Neural cell (in vitro differentiated cells): ENCODE data around the gene ZFYVE21. TPM values are rescaled to one million over a fixed set of nuclear protein-coding genes. Genes with fewer than 3 reads are reported as not detected.

Experiments
- H2AFZ ChIP-seq: fragments of 200-600, 300-800 bp; sonication (generic), shearing (Covaris generic); 2 replicates; pipeline ENCODE4 v1.6.0; 2014; ENCODE audit warnings: low read depth, mild to moderate bottlenecking, antibody characterized with exemption, low read length, moderate library complexity
- H3F3A ChIP-seq: fragments of 200-600 bp; shearing (Covaris generic); 2 replicates; pipeline ENCODE4 v1.6.1; 2016; ENCODE audit warnings: mild to moderate bottlenecking, moderate library complexity, mixed read lengths, antibody characterized with exemption, low read length; ENCODE audit not compliant: insufficient read depth, poor library complexity, severe bottlenecking
- H3K27ac ChIP-seq: fragments of 200-600, 300-800 bp; sonication (generic), shearing (Covaris generic); 2 replicates; pipeline ENCODE4 v1.5.1; 2014; ENCODE audit warnings: mild to moderate bottlenecking, low read length, moderate library complexity
- H3K27me3 ChIP-seq: fragments of 300-800, 200-600 bp; sonication (generic), shearing (Covaris generic); 2 replicates; pipeline ENCODE4 v1.6.0; 2014; ENCODE audit warnings: mild to moderate bottlenecking, low read depth, low read length, moderate library complexity; ENCODE audit not compliant: insufficient read depth
- H3K36me3 ChIP-seq: fragments of 300-800, 200-600 bp; sonication (generic), shearing (Covaris generic); 2 replicates; pipeline ENCODE4 v1.5.1; 2014; ENCODE audit warnings: mild to moderate bottlenecking, antibody characterized with exemption, low read length, moderate library complexity; ENCODE audit not compliant: insufficient read depth
- H3K4me2 ChIP-seq: fragments of 300-800, 200-600 bp; sonication (generic), shearing (Covaris generic); 2 replicates; pipeline ENCODE4 v1.6.0; 2014; ENCODE audit warnings: mild to moderate bottlenecking, low read length
- H3K4me3 ChIP-seq: fragments of 300-800, 200-600 bp; sonication (generic), shearing (Covaris generic); 2 replicates; pipeline ENCODE4 v1.5.1; 2014; ENCODE audit warnings: mild to moderate bottlenecking, low read length, moderate library complexity
- H3K79me2 ChIP-seq: fragments of 200-600 bp; shearing (Covaris generic); replicated peaks from 2 replicates; pipeline ENCODE4 v1.6.0; 2014; ENCODE audit warnings: mild to moderate bottlenecking, low read length, moderate library complexity; ENCODE audit not compliant: insufficient read depth
- H3K9ac ChIP-seq: fragments of 300-800, 200-600 bp; sonication (generic), shearing (Covaris generic); 2 replicates; pipeline ENCODE4 v1.6.1; 2016; ENCODE audit warnings: mild to moderate bottlenecking, low read length, mixed read lengths
- H3K9me2 ChIP-seq: fragments of 200-600 bp; shearing (Covaris generic); 2 replicates; pipeline ENCODE4 v1.6.1; 2016; ENCODE audit warnings: mild to moderate bottlenecking, low read length, mixed read lengths; ENCODE audit not compliant: insufficient read depth
- H3K9me3 ChIP-seq: fragments of 200-600, 300-800 bp; sonication (generic), shearing (Covaris generic); 2 replicates; pipeline ENCODE4 v1.6.1; 2016; ENCODE audit warnings: mild to moderate bottlenecking, mixed run types, low read length, moderate library complexity, mixed read lengths
- H4K20me1 ChIP-seq: fragments of 200-600 bp; shearing (Covaris generic); 2 replicates; pipeline ENCODE4 v1.6.1; 2016; ENCODE audit warnings: mild to moderate bottlenecking, mixed run types; ENCODE audit not compliant: insufficient read depth
- EP300 ChIP-seq: fragments of 450-650 bp; conservative IDR thresholded peaks from 2 replicates; pipeline ENCODE4 v1.6.1; 2014; ENCODE audit warnings: antibody characterized with exemption, mild to moderate bottlenecking, moderate library complexity; ENCODE audit not compliant: poor library complexity, severe bottlenecking
- EZH2 ChIP-seq: fragments of 200-600, 300-800 bp; shearing (Covaris generic), sonication (generic); IDR thresholded peaks from 2 replicates; pipeline ENCODE4 v1.6.1; 2014; ENCODE audit warnings: antibody characterized with exemption, low read length, borderline replicate concordance, mild to moderate bottlenecking; ENCODE audit not compliant: insufficient read depth, poor library complexity, severe bottlenecking
- MXI1 ChIP-seq: fragments of 450-650 bp; conservative IDR thresholded peaks from 2 replicates; pipeline ENCODE4 v1.6.1; 2014; ENCODE audit warnings: antibody characterized with exemption, mild to moderate bottlenecking; ENCODE audit not compliant: poor library complexity, severe bottlenecking
- POLR2AphosphoS5 ChIP-seq: IDR thresholded peaks from 2 replicates; pipeline ENCODE4 v1.6.1; 2012
- RAD21 ChIP-seq: fragments of 450-650 bp; conservative IDR thresholded peaks from 2 replicates; pipeline ENCODE4 v1.6.1; 2014; ENCODE audit warnings: antibody characterized with exemption, mild to moderate bottlenecking, moderate library complexity
- REST ChIP-seq: IDR thresholded peaks from 2 replicates; pipeline ENCODE4 v1.6.1; 2012; ENCODE audit warnings: borderline replicate concordance
- SMC3 ChIP-seq: fragments of 450-650 bp; conservative IDR thresholded peaks from 2 replicates; pipeline ENCODE4 v1.6.1; 2014; ENCODE audit warnings: antibody characterized with exemption, mild to moderate bottlenecking, moderate library complexity; ENCODE audit not compliant: poor library complexity
- TAF1 ChIP-seq: IDR thresholded peaks from 2 replicates; pipeline ENCODE4 v1.6.1; 2012; ENCODE audit warnings: low read depth
- polyA plus RNA-seq: library from polyadenylated mRNA; depleted of rRNA; stranded (reverse); fragments of >200 nt; gene quantifications from 2 replicates; pipeline ENCODE4 v1.2.3, GENCODE V29; 2014
- TF ChIP-seq, protein P1 (sequence below): fragments of 450-650 bp; IDR thresholded peaks from 2 replicates; pipeline ENCODE4 v1.5.1; 2014; ENCODE audit warnings: antibody characterized with exemption, mild to moderate bottlenecking, moderate library complexity; ENCODE audit not compliant: poor library complexity, severe bottlenecking

Gene ZFYVE21
- polyA plus RNA-seq, 1 donor from 2014 or later = 99.7 TPM

DNA sequence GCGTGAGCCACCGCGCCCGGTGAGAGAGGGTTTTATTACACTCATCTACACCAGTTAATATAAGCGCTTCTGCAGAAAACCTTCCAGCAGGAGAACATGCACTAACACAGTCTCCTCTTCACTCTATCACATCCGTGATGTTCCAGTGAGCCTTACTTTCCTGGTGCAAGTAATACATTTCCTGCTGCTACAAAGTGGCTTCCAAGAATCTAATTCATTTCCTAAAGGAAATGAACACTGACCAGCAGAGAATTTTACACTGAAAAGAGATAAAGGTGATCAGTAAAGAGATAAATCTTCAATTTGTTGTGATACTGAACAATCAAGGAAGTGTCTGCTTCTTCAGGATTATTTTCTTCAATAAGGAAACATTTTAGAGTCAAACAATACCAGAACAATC lies 39.5 kb downstream of the ZFYVE21 start:
- TF ChIP-seq MXI1 (no peak), EZH2 (no peak), REST (no peak), POLR2AphosphoS5 (no peak), RAD21 (no peak), SMC3 (no peak), TAF1 (no peak), EP300 (no peak)
- TF ChIP-seq, protein P1, sequence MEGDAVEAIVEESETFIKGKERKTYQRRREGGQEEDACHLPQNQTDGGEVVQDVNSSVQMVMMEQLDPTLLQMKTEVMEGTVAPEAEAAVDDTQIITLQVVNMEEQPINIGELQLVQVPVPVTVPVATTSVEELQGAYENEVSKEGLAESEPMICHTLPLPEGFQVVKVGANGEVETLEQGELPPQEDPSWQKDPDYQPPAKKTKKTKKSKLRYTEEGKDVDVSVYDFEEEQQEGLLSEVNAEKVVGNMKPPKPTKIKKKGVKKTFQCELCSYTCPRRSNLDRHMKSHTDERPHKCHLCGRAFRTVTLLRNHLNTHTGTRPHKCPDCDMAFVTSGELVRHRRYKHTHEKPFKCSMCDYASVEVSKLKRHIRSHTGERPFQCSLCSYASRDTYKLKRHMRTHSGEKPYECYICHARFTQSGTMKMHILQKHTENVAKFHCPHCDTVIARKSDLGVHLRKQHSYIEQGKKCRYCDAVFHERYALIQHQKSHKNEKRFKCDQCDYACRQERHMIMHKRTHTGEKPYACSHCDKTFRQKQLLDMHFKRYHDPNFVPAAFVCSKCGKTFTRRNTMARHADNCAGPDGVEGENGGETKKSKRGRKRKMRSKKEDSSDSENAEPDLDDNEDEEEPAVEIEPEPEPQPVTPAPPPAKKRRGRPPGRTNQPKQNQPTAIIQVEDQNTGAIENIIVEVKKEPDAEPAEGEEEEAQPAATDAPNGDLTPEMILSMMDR = no peak
- no peak overlapping the region for H3K27ac ChIP-seq
- no peaks in the 10 kb centered on the region for H3K9me3 ChIP-seq
- H3K9me2 ChIP-seq = no peaks in the 10 kb centered on the region
- no peaks in the 10 kb centered on the region for H3K79me2 ChIP-seq
- no peaks in the 10 kb centered on the region for H3K27me3 ChIP-seq
- H3K9ac ChIP-seq = no peak overlapping the region
- no peak overlapping the region for H3K4me2 ChIP-seq
- H2AFZ ChIP-seq = no peak overlapping the region
- H3K4me3 ChIP-seq = no peak overlapping the region
- no peaks in the 10 kb centered on the region for H3F3A ChIP-seq
- no peaks in the 10 kb centered on the region for H4K20me1 ChIP-seq
- no peaks in the 10 kb centered on the region for H3K36me3 ChIP-seq

- Histone ChIP-seq H3K36me3 (no peaks in the 10 kb centered on the region), H3F3A (no peaks in the 10 kb centered on the region)
- no peak for TF ChIP-seq EP300
- TF ChIP-seq RAD21 = no peak
- no peak for TF ChIP-seq POLR2AphosphoS5
These were observed 42.6 kb downstream of the ZFYVE21 start for GRCh38 chr14:103758059-103758776.

More at GRCh38 chr14:103758059-103758776, 42.6 kb downstream of the ZFYVE21 start:
- Histone ChIP-seq H2AFZ (no peak overlapping the region), H3K4me3 (no peak overlapping the region), H3K9ac (no peak overlapping the region), H3K79me2 (no peaks in the 10 kb centered on the region), H3K27ac (no peak overlapping the region), H3K27me3 (no peaks in the 10 kb centered on the region), H4K20me1 (no peaks in the 10 kb centered on the region), H3K4me2 (no peak overlapping the region), H3K9me3 (no peaks in the 10 kb centered on the region), H3K9me2 (no peaks in the 10 kb centered on the region)
